HG03196 (cell line): Measurements from ENCODE around the gene PANK4.

ENCODE experiments used
- ATAC-seq: cut with Tn5 transposase; IDR thresholded peaks from one replicate; pipeline ENCODE4 v1.9.1; 2021; ENCODE audit not compliant: unreplicated experiment

PANK4 gene

DNA sequence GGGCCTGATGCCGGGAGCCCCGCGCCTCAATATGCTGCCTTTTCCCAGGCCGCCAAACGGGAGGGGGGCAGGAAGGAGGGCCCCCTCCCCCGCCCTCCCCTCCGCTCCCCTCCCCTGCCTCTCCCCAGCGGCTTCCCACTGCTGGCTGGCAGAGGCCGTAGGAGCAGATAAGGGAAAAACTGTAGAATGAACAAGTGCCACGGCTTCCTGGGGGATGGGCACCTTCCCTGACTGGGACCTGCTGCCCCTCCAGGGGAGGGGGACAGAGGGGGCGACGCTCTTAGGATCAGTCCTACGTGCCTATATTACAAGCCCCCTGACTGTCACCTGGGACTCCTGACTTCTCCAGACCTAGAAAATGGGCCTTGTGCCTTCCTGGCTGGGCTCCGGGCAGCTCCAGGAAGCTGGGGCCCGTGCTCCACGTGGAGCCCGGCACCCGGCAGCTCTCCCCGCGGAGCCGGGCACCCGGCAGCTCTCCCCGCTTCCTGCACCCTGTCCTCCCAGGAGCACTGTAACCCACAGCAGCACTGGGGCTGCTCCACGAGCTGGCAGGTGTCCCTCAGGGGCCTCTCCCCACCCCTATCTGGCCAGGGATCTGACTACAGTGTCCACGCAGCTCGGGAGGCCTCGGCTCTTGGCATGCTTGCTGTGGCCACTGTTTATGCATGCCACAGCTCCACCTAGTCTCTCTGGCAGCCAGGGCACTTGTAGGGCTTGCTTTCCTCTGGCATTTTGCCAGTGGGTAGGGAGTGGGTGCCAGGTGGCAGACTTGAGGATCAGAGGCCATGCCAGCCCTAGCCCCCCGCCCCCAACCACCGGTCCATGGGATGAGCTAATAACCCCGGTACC, 4.3 kb upstream of the PANK4 start:
- no peak for ATAC-seq

DNA sequence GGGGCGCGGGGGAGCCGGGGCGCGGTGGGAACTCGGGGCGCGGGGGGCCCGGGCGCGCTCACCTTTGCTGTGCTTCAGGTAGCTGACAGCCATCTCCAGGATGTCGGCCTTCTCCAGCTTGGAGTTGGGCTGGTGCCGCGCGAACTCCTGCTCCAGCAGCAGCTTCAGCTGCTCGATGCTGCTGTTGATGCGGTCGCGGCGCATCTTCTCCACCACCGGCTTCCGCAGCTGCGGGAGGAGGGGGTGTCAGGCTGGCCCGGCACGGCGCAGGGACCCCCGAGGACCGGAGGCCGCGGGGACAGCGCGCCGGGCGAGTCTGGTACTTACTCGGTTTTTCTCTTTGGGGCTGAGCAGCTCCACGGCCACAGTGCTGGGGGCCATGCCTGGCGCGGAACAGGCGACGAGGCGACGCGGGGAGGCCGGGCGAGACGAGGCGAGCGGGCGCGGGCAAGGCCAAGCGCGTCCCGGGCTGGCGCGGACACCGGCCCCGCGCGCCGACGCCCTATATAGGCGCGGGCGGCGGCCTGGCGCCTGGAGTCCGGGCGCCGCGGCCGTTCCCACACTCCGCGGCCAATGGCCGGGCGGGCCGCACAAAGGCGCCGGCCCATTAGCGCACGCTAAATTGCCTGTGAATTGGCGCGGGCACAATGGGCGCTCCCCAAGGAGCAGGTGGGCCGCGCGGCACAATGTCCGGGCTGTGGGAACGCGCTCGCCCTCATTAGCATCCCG, 3.6 kb upstream of the PANK4 start, which contains the start of gene HES5:
Gene HES5, minus strand, starts transcription at position 480 of the 729 bp plus-strand sequence. Its CDS starts 99 bp downstream, at position 381.
- ATAC-seq: no peak

DNA sequence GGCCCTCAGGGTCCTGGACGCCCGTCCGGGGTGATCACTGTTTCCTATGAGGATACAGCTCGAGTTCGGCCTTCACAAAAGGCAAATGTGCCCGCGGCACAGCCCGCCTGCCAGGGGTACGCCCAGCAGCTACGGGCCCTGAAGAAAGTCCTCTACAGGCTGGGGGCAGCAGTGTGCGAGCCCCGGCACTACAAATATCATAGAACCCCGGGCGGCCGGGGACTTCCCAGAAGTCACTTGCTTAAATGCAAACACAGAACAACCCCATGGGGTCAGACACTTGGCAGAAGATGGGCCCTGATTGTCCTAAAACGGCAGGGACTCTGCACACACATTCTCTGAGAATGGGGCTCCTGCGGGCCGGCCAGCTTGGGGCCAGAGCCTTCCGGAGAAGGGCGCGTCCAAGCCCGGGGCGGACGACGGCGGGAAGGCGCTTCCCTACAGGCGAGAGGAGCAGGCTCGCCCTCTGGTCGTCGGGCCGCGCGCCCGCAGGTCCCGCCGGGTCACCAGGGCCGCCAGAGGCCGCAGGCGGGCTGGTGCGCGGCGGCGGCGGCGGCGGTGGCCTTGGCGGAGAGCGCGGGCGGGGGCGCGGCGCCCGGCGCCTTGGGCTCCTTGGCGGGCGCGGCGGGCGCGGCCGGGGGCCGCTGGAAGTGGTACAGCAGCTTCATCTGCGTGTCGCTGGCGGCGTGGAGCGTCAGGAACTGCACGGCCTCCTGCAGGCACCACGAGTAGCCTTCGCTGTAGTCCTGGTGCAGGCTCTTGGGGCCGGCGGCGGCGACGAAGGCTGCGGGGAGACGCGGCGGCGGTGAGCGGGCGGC, 2.8 kb upstream of the PANK4 start:
- ATAC-seq: no peak

DNA sequence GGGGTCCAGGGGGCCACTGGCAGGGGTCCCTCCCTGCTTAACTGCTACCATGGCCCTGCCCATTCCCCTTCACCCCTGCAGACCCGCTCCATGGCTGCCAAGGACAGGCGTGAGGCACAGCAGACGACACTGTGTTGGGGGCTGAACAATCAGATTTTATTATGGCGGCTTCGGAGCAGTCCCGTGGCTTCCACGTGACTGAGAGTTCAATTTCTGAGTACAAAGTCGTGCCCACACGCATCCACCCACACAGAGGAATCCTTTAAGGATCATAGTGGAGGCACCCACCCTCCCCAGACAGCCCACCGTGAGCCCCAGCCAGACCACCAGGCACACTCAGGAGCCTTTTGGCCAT, 2.2 kb upstream of the PANK4 start:
- no peak for ATAC-seq

- ATAC-seq: no peak
Measured at GRCh38 chr1:2528016-2528415, 1.6 kb upstream of the PANK4 start.

GRCh38 chr1:2527556-2527860, 1.1 kb upstream of the PANK4 start:
- ATAC-seq: no peak

- ATAC-seq: peak; percentile 27
Measured at GRCh38 chr1:2526824-2527555, 594 bp upstream of the PANK4 start.

DNA sequence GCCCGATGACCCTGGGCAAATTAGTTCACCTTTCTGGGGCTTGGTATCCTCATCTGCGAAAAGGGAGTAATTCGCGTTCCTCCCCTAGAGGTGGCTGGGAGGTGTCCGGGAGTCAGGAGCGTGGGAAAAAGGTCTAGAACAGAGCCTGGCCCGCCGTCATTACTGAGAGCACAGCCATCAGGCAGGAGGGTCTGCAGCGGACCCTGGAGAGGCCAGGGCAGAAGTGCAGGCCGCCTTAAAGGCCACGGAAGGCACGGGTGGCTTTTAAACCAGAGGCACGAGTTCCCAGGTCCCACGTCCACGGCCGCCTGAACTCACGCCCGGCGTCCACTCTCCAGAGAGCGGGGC, 850 bp downstream of the PANK4 start:
- ATAC-seq: no peak

DNA sequence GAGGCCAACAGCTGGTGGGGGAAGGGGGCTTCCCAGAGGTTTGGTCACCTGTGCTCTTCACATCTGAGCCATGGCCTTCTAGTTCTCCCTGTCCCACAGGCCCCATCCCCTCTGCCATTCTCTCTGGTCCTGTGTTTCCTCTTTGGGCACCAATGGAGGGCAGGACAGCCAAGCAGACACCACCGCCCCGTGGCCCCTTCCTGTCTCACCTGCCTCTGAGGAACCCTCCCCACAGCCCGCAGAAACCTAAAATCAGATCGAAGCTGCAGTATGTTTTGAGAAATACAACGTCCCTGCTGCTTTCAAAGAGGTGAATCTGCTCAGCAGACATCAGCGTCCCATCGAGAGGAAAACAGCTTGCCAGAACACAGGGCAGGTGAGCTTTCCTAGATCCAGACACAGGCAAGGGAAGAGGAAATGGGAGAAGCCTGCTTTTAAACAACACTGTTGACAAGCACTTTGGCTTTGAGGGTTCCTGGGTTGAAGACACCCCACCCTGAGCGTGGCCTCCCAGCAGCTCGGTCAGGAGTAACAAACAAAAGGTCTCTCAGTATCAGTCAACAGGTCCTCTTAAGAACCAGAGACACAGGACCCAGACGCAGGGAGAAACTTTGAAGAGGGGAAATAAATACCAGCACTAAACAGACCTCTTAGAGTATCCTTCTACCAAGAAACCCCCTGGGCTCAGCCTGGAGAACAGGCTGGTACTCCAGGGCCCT, 2.3 kb downstream of the PANK4 start:
- no peak for ATAC-seq

- ATAC-seq: no peak
Measured at GRCh38 chr1:2523191-2523890, 3.1 kb downstream of the PANK4 start.

DNA sequence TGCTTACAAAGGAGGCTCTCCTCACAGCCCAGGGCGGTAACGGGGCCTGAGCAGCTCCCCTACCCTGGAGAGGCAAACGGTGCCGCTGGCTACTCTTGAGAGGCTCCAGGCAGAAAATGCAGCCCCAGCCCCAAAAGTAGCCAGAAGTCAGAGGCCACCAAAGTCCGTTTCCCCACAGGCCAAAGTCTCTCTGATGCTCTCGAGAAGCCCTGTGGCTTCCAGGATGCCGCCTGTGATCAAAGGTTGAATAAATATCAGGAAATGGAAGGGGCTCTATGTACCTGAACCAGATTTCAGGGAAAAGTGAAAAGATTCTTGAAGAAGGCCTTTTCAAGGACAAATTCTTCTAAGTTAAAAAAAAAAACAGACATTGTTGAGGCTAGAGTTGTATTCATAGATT, 4.2 kb downstream of the PANK4 start:
- no peak for ATAC-seq

DNA sequence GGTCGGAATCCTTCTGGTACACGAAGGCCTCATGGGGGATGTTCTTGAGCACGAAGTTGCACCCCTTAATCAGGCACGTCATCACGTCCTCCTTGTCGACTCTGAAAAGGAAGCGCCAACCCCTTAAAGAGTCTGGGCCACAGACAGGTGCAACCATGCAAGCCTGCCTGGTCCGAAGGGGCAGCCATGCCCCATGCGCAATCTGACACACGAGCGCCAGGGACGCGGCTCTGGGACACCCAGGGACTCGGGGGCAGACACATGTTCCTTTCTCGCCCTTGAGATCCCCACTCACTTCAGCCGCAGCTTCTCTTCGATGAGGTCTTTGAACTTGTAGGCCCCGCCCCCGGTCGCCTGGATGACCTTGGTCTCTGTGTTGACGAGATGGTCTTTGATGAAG, 5.6 kb downstream of the PANK4 start:
- no peak for ATAC-seq

- no peak for ATAC-seq
Measured at GRCh38 chr1:2520206-2520605, 6.2 kb downstream of the PANK4 start.

GRCh38 chr1:2519729-2520128, 6.7 kb downstream of the PANK4 start:
- ATAC-seq: no peak

- ATAC-seq: no peak
Measured at GRCh38 chr1:2519029-2519685, 7.2 kb downstream of the PANK4 start.

GRCh38 chr1:2518528-2518927, 7.9 kb downstream of the PANK4 start:
- no peak for ATAC-seq

GRCh38 chr1:2517966-2518365, 8.4 kb downstream of the PANK4 start:
- ATAC-seq: no peak

GRCh38 chr1:2516946-2517345, 9.4 kb downstream of the PANK4 start:
- ATAC-seq: no peak

GRCh38 chr1:2516124-2516523, 10.3 kb downstream of the PANK4 start:
- no peak for ATAC-seq

GRCh38 chr1:2515763-2516080, 10.7 kb downstream of the PANK4 start:
- no peak for ATAC-seq
